HFFc6 (cell line): Measurements from ENCODE around the gene ZAP70. TPM values are rescaled to one million over a fixed set of nuclear protein-coding genes. Genes with fewer than 3 reads are reported as not detected.
A peak's percentile ranks its signal among the peaks of the same experiment; 100 is the strongest.

ENCODE experiments used
- DNase-seq: peaks from one replicate; pipeline ENCODE4 v3.0.0-alpha.2; 2018
- H3K27ac Mint-ChIP-seq: 2 replicates; pipeline ENCODE4 v1.8.0; 2020; ENCODE audit warnings: mild to moderate bottlenecking, mixed read lengths
- H3K27me3 Mint-ChIP-seq: 2 replicates; pipeline ENCODE4 v1.8.0; 2021; ENCODE audit warnings: mild to moderate bottlenecking, moderate library complexity, mixed read lengths; ENCODE audit not compliant: insufficient read depth
- H3K36me3 Mint-ChIP-seq: 2 replicates; pipeline ENCODE4 v1.8.0; 2021; ENCODE audit warnings: low read depth, mixed read lengths
- H3K4me1 Mint-ChIP-seq: 2 replicates; pipeline ENCODE4 v1.8.0; 2020; ENCODE audit warnings: low read depth, mixed read lengths
- H3K4me3 Mint-ChIP-seq: 2 replicates; pipeline ENCODE4 v1.8.0; 2020; ENCODE audit warnings: mild to moderate bottlenecking, moderate library complexity, mixed read lengths
- H3K9me3 Mint-ChIP-seq: 2 replicates; pipeline ENCODE4 v1.8.0; 2020; ENCODE audit warnings: mild to moderate bottlenecking, mixed read lengths
- total RNA-seq, 6 experiments: library from RNA; stranded (reverse); fragmentation: NEBNext Ultra II Directional; extraction: Animal tissue kit (Norgen Biotek cat#: 25700); gene quantifications; 2 replicates in 1 of 6; 3 replicates in 5 of 6; pipeline ENCODE4 v1.2.3, GENCODE V29; 2021
- TF ChIP-seq, protein P1 (sequence below): fragments of 200-600 bp; sonication (generic); IDR thresholded peaks from 2 replicates; pipeline ENCODE4 v1.5.0; 2021; ENCODE audit warnings: antibody characterized with exemption, mild to moderate bottlenecking

ZAP70 gene
- total RNA-seq, 6 experiments from 2014 or later = not detected

DNA sequence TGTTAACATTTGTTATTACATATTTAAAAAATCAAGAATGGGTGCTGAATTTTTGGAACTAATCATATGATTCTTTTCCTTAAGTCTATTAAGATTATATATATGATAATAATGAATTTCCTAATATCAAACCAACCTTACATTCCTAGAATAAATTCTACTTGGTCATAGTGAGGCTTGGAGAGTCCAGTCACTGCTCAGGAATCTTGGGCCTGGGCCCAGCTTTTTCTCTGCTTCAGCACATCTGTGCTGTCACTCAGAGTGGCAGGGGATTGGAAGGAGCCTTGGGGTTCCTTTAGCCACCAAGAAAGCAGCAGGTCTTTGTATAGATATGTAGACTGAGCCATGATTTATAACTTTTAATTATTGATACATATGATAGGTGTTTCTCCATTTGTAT is 19.9 kb upstream of the ZAP70 start:
- TF ChIP-seq, protein P1, sequence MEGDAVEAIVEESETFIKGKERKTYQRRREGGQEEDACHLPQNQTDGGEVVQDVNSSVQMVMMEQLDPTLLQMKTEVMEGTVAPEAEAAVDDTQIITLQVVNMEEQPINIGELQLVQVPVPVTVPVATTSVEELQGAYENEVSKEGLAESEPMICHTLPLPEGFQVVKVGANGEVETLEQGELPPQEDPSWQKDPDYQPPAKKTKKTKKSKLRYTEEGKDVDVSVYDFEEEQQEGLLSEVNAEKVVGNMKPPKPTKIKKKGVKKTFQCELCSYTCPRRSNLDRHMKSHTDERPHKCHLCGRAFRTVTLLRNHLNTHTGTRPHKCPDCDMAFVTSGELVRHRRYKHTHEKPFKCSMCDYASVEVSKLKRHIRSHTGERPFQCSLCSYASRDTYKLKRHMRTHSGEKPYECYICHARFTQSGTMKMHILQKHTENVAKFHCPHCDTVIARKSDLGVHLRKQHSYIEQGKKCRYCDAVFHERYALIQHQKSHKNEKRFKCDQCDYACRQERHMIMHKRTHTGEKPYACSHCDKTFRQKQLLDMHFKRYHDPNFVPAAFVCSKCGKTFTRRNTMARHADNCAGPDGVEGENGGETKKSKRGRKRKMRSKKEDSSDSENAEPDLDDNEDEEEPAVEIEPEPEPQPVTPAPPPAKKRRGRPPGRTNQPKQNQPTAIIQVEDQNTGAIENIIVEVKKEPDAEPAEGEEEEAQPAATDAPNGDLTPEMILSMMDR = no peak
- H3K4me1 Mint-ChIP-seq = peaks cover 12% of the 10 kb centered on the region

GRCh38 chr2:97695744-97696143 is 17.6 kb upstream of the ZAP70 start:
- peaks cover 8% of the 10 kb centered on the region for H3K4me1 Mint-ChIP-seq
- H3K4me3 Mint-ChIP-seq = no peak overlapping the region
- no peaks in the 10 kb centered on the region for H3K36me3 Mint-ChIP-seq
- TF ChIP-seq, protein P1 = no peak
- peaks cover 8% of the 10 kb centered on the region for H3K9me3 Mint-ChIP-seq
- H3K27ac Mint-ChIP-seq = no peak overlapping the region
- DNase-seq = no peak
- peaks cover 12% of the 10 kb centered on the region for H3K27me3 Mint-ChIP-seq

More for the DNA sequence above, 19.9 kb upstream of the ZAP70 start:
- Mint-ChIP-seq H3K27ac (no peak overlapping the region), H3K9me3 (peaks cover 8% of the 10 kb centered on the region), H3K36me3 (no peaks in the 10 kb centered on the region), H3K27me3 (peaks cover 6% of the 10 kb centered on the region; the same call in 1 of the 2 replicates), H3K4me3 (no peak overlapping the region)
- DNase-seq = peak; percentile 3

- Mint-ChIP-seq H3K4me3 (peak overlapping the region; percentile 82), H3K36me3 (no peaks in the 10 kb centered on the region), H3K27me3 (peaks cover 13% of the 10 kb centered on the region), H3K9me3 (peaks cover 7% of the 10 kb centered on the region), H3K4me1 (peaks cover 8% of the 10 kb centered on the region), H3K27ac (no peak overlapping the region)
- peak; percentile 70 for DNase-seq
- TF ChIP-seq, protein P1 = peak; percentile 99
Observed at GRCh38 chr2:97697252-97698235, 15.8 kb upstream of the ZAP70 start.

DNA sequence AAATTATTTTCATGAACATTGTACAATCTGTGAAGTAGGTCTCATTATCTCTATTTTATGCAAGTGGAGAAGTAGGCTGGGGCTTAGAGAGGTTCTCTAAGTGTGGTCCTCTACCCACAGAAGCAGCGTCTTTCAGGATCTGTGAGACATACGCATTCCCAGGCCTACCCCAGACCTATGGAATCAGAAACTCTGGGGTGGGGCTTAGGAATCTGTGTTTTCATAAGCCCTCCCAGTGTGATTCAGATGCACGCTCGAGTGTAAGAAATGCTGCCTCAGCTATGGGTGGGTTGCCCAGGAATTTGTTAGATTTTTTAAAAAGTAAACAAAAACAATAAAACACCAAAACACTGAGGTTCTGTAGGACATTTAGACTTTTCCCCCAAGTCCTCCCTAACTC is 14.8 kb upstream of the ZAP70 start:
- TF ChIP-seq, protein P1 = no peak
- no peak overlapping the region for H3K4me3 Mint-ChIP-seq
- no peak overlapping the region for H3K27ac Mint-ChIP-seq
- H3K9me3 Mint-ChIP-seq = no peaks in the 10 kb centered on the region
- peaks cover 8% of the 10 kb centered on the region for H3K4me1 Mint-ChIP-seq
- DNase-seq = no peak
- H3K27me3 Mint-ChIP-seq = peaks cover 21% of the 10 kb centered on the region
- H3K36me3 Mint-ChIP-seq = no peaks in the 10 kb centered on the region

DNA sequence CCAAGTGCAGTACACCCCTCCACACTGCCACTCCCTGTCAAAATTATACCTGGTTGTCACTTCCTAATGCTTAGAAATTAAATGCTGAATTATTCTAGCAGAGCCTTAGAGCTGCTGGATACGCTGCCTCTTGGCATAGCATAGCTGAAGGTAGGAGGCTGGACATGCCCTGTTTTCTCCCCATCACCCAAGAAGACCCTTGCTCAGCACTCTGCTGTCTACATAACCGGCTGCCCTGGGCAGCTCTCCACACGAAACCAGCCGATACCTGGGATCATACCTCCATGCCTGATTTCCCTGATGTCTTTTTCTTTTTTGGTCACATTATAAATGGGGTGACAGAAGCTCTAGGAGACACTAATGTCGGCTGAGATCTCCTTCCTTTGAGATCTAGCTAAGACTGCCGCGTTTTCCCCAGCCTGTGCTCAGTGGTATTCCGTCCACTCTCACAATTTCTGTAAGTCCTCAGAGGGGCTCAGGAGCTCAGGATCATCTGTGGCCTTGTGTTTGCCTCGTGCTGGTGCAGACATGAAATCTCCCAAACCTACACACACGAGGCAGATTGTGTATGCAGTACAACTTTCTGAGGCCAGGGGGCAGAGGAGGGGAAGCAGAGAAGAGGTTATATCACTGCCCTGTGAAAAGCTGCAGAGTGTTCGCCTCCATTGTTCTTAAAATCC is 13.5 kb upstream of the ZAP70 start:
- Mint-ChIP-seq H3K4me3 (no peak overlapping the region), H3K9me3 (no peaks in the 10 kb centered on the region), H3K36me3 (no peaks in the 10 kb centered on the region), H3K4me1 (peaks cover 8% of the 10 kb centered on the region), H3K27ac (no peak overlapping the region), H3K27me3 (peaks cover 22% of the 10 kb centered on the region)
- TF ChIP-seq, protein P1 = peak; percentile 78
- DNase-seq = peak; percentile 60
